WTC11 (cell line): ENCODE data around the gene MFSD11. TPM values are rescaled to one million over a fixed set of nuclear protein-coding genes. Genes with fewer than 3 reads are reported as not detected.
"Not testable (repeated sequence)": the region's sequence is repeated elsewhere in the genome, so short reads cannot be mapped to it uniquely, and the experiment has no call there.

Experiments used
- ATAC-seq: fragments of 200-7000 bp; cut with Tn5 transposase; 2 replicates; pipeline ENCODE4 v1.10.0; 2021; ENCODE audit warnings: mild to moderate bottlenecking, moderate library complexity
- CTCF ChIA-PET: fragments of 300-600 bp; sonication (Branson Sonifier 250); formaldehyde crosslinking; loops from one replicate; lab custom pipeline; 2021; ENCODE audit warnings: antibody characterized with exemption; lab: Charles Lee
- POLR2A ChIA-PET: fragments of 350-600 bp; sonication (Branson Sonifier 250); formaldehyde crosslinking; loops from one replicate; lab custom pipeline; 2021; ENCODE audit warnings: antibody characterized with exemption; lab: Charles Lee
- DNase-seq: peaks from one replicate; pipeline ENCODE4 v3.0.0; 2021; ENCODE audit warnings: low spot score
- H3K27ac Mint-ChIP-seq: 2 replicates; pipeline ENCODE4 v1.8.0; 2021; ENCODE audit warnings: mixed read lengths
- H3K27me3 Mint-ChIP-seq: 2 replicates; pipeline ENCODE4 v1.8.0; 2021; ENCODE audit warnings: low read depth, mild to moderate bottlenecking, moderate library complexity, mixed read lengths
- H3K36me3 Mint-ChIP-seq: 2 replicates; pipeline ENCODE4 v1.8.0; 2021; ENCODE audit warnings: mixed read lengths
- H3K4me1 Mint-ChIP-seq: 2 replicates; pipeline ENCODE4 v1.8.0; 2022; ENCODE audit warnings: mixed read lengths
- H3K4me3 Mint-ChIP-seq: 2 replicates; pipeline ENCODE4 v1.8.0; 2021; ENCODE audit warnings: mild to moderate bottlenecking, moderate library complexity, mixed read lengths
- H3K9me3 Mint-ChIP-seq: 2 replicates; pipeline ENCODE4 v1.8.0; 2021; ENCODE audit warnings: mixed read lengths
- ERG ChIP-seq: fragments of 250-450 bp; sonication (Bioruptor Pico); IDR thresholded peaks from 2 replicates; pipeline ENCODE4 v1.8.0; 2021; ENCODE audit warnings: mild to moderate bottlenecking
- FOXK1 ChIP-seq: sonication (generic); formaldehyde crosslinking; IDR thresholded peaks from 2 replicates; pipeline ENCODE4 v1.8.0; 2022; ENCODE audit warnings: mild to moderate bottlenecking, moderate library complexity, missing genetic modification reagents
- HMGA2 ChIP-seq: fragments of 250-450 bp; sonication (Bioruptor Pico); IDR thresholded peaks from 2 replicates; pipeline ENCODE4 v1.4.0; 2021; ENCODE audit warnings: mild to moderate bottlenecking, moderate library complexity
- MXD4 ChIP-seq: fragments of 250-450 bp; sonication (Bioruptor Pico); IDR thresholded peaks from 2 replicates; pipeline ENCODE4 v1.8.0; 2021; ENCODE audit warnings: mild to moderate bottlenecking, moderate library complexity, borderline replicate concordance
- NFYB ChIP-seq: sonication (generic); formaldehyde crosslinking; conservative IDR thresholded peaks from 2 replicates; pipeline ENCODE4 v1.8.0; 2022; ENCODE audit warnings: low read depth, missing genetic modification reagents
- SP1 ChIP-seq: sonication (generic); formaldehyde crosslinking; conservative IDR thresholded peaks from 2 replicates; pipeline ENCODE4 v1.8.1; 2022; ENCODE audit warnings: missing genetic modification reagents
- TEAD4 ChIP-seq: sonication (generic); formaldehyde crosslinking; IDR thresholded peaks from 2 replicates; pipeline ENCODE4 v1.8.0; 2022; ENCODE audit warnings: mild to moderate bottlenecking, missing genetic modification reagents
- USF2 ChIP-seq: sonication (generic); formaldehyde crosslinking; IDR thresholded peaks from 2 replicates; pipeline ENCODE4 v1.8.1; 2023; ENCODE audit warnings: mild to moderate bottlenecking, missing genetic modification reagents, moderate library complexity
- ZMAT4 ChIP-seq: fragments of 250-450 bp; sonication (Bioruptor Pico); IDR thresholded peaks from 2 replicates; pipeline ENCODE4 v1.9.0; 2021; ENCODE audit warnings: mild to moderate bottlenecking
- ZNF219 ChIP-seq: sonication (generic); formaldehyde crosslinking; IDR thresholded peaks from 2 replicates; pipeline ENCODE4 v1.8.0; 2023; ENCODE audit warnings: missing genetic modification reagents, mild to moderate bottlenecking, borderline replicate concordance
- ZNF423 ChIP-seq: fragments of 250-450 bp; sonication (Bioruptor Pico); IDR thresholded peaks from 2 replicates; pipeline ENCODE4 v2.1.2; 2022; ENCODE audit warnings: mild to moderate bottlenecking, moderate library complexity
- total RNA-seq: library from RNA; stranded (reverse); gene quantifications from 3 replicates; pipeline ENCODE4 v1.2.3, GENCODE V29; 2021
- TF ChIP-seq, protein P1 (sequence below): sonication (generic); formaldehyde crosslinking; IDR thresholded peaks from 2 replicates; pipeline ENCODE4 v1.8.1; 2023; ENCODE audit warnings: mild to moderate bottlenecking, missing genetic modification reagents, borderline replicate concordance
- TF ChIP-seq, protein P2 (sequence below): fragments of 250-450 bp; sonication (Bioruptor Pico); IDR thresholded peaks from 2 replicates; pipeline ENCODE4 v1.9.0; 2021; ENCODE audit warnings: mild to moderate bottlenecking
- TF ChIP-seq, protein P3 (sequence below): fragments of 250-450 bp; sonication (Bioruptor Pico); IDR thresholded peaks from 2 replicates; pipeline ENCODE4 v1.9.0; 2021; ENCODE audit warnings: mild to moderate bottlenecking, borderline replicate concordance

MFSD11 gene
- total RNA-seq, 1 experiment from 2014 or later: 16.6 TPM

DNA sequence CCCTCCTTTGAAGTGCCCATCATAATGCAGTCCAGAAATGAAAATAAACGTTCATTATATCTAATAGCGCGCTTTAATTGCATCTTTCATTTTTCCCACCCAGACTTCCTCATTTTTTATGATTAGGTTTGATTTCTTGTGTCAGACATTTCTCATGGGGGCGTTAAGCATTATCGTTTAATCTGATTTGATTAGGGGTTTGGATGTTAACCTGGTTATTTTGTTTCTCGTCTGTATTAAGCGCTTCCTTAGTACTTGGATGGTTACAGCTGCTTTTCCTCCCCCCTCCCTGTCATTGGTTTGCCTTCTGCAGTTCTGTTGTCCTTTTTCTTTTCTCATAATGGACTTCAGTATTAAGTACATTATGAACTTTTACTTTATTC, 540 bp downstream of the MFSD11 start:
- ATAC-seq (no peak), DNase-seq (no peak)
- Mint-ChIP-seq H3K36me3 (peaks cover 44% of the 10 kb centered on the region), H3K4me3 (peak overlapping the region; percentile 89), H3K27ac (peak overlapping the region; percentile 96), H3K27me3 (no peaks in the 10 kb centered on the region), H3K9me3 (no peaks in the 10 kb centered on the region), H3K4me1 (peaks cover 34% of the 10 kb centered on the region)
- CTCF ChIA-PET: interaction anchor here (1.1 to 1.5 kb wide), 2 partner anchors 11 to 30 kb away, joined by 3 to 4 read pairs; no protein-coding TSS in a partner anchor
- POLR2A ChIA-PET: interaction anchor here (3.1 kb wide), 1 partner anchor 11 kb away, joined by 28 read pairs; the partner anchor contains the start of genes JMJD6 and METTL23
- TF ChIP-seq, protein P1, sequence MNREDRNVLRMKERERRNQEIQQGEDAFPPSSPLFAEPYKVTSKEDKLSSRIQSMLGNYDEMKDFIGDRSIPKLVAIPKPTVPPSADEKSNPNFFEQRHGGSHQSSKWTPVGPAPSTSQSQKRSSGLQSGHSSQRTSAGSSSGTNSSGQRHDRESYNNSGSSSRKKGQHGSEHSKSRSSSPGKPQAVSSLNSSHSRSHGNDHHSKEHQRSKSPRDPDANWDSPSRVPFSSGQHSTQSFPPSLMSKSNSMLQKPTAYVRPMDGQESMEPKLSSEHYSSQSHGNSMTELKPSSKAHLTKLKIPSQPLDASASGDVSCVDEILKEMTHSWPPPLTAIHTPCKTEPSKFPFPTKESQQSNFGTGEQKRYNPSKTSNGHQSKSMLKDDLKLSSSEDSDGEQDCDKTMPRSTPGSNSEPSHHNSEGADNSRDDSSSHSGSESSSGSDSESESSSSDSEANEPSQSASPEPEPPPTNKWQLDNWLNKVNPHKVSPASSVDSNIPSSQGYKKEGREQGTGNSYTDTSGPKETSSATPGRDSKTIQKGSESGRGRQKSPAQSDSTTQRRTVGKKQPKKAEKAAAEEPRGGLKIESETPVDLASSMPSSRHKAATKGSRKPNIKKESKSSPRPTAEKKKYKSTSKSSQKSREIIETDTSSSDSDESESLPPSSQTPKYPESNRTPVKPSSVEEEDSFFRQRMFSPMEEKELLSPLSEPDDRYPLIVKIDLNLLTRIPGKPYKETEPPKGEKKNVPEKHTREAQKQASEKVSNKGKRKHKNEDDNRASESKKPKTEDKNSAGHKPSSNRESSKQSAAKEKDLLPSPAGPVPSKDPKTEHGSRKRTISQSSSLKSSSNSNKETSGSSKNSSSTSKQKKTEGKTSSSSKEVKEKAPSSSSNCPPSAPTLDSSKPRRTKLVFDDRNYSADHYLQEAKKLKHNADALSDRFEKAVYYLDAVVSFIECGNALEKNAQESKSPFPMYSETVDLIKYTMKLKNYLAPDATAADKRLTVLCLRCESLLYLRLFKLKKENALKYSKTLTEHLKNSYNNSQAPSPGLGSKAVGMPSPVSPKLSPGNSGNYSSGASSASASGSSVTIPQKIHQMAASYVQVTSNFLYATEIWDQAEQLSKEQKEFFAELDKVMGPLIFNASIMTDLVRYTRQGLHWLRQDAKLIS: no peak
- TF ChIP-seq ZNF219 (CRISPR knock-in tag) (no peak), HMGA2 (CRISPR knock-in tag) (no peak), ZNF423 (CRISPR knock-in tag) (no peak), NFYB (CRISPR knock-in tag) (no peak), ZMAT4 (CRISPR knock-in tag) (no peak), MXD4 (CRISPR knock-in tag) (no peak), TEAD4 (no peak), USF2 (CRISPR knock-in tag) (no peak), FOXK1 (CRISPR knock-in tag) (no peak), SP1 (CRISPR knock-in tag) (no peak), ERG (CRISPR knock-in tag) (no peak)
- TF ChIP-seq, protein P2, sequence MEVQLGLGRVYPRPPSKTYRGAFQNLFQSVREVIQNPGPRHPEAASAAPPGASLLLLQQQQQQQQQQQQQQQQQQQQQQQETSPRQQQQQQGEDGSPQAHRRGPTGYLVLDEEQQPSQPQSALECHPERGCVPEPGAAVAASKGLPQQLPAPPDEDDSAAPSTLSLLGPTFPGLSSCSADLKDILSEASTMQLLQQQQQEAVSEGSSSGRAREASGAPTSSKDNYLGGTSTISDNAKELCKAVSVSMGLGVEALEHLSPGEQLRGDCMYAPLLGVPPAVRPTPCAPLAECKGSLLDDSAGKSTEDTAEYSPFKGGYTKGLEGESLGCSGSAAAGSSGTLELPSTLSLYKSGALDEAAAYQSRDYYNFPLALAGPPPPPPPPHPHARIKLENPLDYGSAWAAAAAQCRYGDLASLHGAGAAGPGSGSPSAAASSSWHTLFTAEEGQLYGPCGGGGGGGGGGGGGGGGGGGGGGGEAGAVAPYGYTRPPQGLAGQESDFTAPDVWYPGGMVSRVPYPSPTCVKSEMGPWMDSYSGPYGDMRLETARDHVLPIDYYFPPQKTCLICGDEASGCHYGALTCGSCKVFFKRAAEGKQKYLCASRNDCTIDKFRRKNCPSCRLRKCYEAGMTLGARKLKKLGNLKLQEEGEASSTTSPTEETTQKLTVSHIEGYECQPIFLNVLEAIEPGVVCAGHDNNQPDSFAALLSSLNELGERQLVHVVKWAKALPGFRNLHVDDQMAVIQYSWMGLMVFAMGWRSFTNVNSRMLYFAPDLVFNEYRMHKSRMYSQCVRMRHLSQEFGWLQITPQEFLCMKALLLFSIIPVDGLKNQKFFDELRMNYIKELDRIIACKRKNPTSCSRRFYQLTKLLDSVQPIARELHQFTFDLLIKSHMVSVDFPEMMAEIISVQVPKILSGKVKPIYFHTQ (CRISPR knock-in tag): no peak
- TF ChIP-seq, protein P3, sequence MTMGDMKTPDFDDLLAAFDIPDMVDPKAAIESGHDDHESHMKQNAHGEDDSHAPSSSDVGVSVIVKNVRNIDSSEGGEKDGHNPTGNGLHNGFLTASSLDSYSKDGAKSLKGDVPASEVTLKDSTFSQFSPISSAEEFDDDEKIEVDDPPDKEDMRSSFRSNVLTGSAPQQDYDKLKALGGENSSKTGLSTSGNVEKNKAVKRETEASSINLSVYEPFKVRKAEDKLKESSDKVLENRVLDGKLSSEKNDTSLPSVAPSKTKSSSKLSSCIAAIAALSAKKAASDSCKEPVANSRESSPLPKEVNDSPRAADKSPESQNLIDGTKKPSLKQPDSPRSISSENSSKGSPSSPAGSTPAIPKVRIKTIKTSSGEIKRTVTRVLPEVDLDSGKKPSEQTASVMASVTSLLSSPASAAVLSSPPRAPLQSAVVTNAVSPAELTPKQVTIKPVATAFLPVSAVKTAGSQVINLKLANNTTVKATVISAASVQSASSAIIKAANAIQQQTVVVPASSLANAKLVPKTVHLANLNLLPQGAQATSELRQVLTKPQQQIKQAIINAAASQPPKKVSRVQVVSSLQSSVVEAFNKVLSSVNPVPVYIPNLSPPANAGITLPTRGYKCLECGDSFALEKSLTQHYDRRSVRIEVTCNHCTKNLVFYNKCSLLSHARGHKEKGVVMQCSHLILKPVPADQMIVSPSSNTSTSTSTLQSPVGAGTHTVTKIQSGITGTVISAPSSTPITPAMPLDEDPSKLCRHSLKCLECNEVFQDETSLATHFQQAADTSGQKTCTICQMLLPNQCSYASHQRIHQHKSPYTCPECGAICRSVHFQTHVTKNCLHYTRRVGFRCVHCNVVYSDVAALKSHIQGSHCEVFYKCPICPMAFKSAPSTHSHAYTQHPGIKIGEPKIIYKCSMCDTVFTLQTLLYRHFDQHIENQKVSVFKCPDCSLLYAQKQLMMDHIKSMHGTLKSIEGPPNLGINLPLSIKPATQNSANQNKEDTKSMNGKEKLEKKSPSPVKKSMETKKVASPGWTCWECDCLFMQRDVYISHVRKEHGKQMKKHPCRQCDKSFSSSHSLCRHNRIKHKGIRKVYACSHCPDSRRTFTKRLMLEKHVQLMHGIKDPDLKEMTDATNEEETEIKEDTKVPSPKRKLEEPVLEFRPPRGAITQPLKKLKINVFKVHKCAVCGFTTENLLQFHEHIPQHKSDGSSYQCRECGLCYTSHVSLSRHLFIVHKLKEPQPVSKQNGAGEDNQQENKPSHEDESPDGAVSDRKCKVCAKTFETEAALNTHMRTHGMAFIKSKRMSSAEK (CRISPR knock-in tag): no peak

DNA sequence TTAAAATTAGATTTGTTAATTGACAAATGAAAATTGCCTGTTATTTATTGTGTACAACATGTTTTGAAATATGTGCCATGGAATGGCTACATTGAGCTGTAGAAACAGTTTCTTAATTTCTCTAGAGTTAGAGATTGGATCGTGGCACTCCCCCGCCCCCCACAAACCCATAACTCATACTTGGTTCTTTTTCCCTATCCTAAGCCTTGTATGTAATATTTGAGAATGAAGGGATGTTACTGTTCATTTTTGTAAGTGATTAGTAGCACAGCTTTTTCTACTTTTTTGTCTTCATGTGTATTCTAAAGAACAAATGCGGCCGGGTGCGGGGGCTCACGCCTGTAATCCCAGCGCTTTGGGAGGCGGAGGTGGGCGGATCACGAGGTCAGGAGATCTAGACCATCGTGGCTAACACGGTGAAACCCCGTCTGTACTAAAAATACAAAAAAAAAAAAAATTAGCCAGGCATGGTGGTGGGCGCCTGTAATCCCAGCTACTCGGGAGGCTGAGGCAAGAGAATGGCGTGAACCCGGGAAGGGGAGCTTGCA, 1.7 kb downstream of the MFSD11 start:
- H3K4me3 Mint-ChIP-seq, POLR2A ChIA-PET, ATAC-seq, H3K9me3 Mint-ChIP-seq, H3K27ac Mint-ChIP-seq, DNase-seq, H3K27me3 Mint-ChIP-seq: not testable (repeated sequence)
- Mint-ChIP-seq H3K36me3 (peaks cover 38% of the 10 kb centered on the region), H3K4me1 (peaks cover 22% of the 10 kb centered on the region)
- CTCF ChIA-PET: interaction anchor here (0.6 to 1.3 kb wide), 2 partner anchors 32 to 336 kb away, joined by 4 to 5 read pairs; no protein-coding TSS in a partner anchor
